Transverse colon (tissue), 4 donors: Measurements from ENCODE around the gene ALDH3A2. TPM values are rescaled to one million over a fixed set of nuclear protein-coding genes. Genes with fewer than 3 reads are reported as not detected.

Source experiments
- DNase-seq: peaks from one replicate; pipeline ENCODE4 v3.0.0-alpha.2; 2019
- H3K27ac ChIP-seq, 4 donors: fragments of 200-600 bp; sonication (generic); 2 replicates each; pipeline ENCODE4 v1.5.1; 2016 to 2018; ENCODE audit warnings: inconsistent platforms in 4 of 4
- H3K27me3 ChIP-seq: fragments of 200-600 bp; sonication (generic); 2 replicates; pipeline ENCODE4 v1.5.1; 2017; ENCODE audit warnings: inconsistent platforms
- H3K36me3 ChIP-seq, 4 donors: fragments of 200-600 bp; sonication (generic); 2 replicates each; pipeline ENCODE4 v1.5.1; 2017 to 2019; ENCODE audit warnings: inconsistent platforms in 4 of 4
- H3K4me1 ChIP-seq, 4 donors: fragments of 200-600 bp; sonication (generic); 2 replicates each; pipeline ENCODE4 v1.5.1; 2017 to 2020; ENCODE audit warnings: inconsistent platforms in 4 of 4
- H3K4me3 ChIP-seq, 4 donors: fragments of 200-600 bp; sonication (generic); 1 replicate in 1 of 4; 2 replicates in 3 of 4; pipeline versions ENCODE4 v1.5.1 to v1.6.1; 2017 to 2019; ENCODE audit warnings: inconsistent platforms in 4 of 4
- H3K9me3 ChIP-seq, 2 donors: fragments of 200-600 bp; sonication (generic); 2 replicates each; pipeline ENCODE4 v1.5.1; 2017 to 2019; ENCODE audit warnings: inconsistent platforms in 2 of 2
- CTCF ChIP-seq, 5 experiments: fragments of 200-600 bp in 3 of 5; fragments of 450-650 bp in 2 of 5; sonication (generic) in 3 of 5; IDR thresholded peaks; 1 replicate in 2 of 5; 2 replicates in 3 of 5; pipeline ENCODE4 v1.5.1; 2016 to 2017; ENCODE audit warnings: antibody characterized with exemption in 5 of 5, inconsistent platforms in 3 of 5, mild to moderate bottlenecking in 2 of 5, moderate library complexity in 1 of 5
- EP300 ChIP-seq: sonication (generic); formaldehyde crosslinking; IDR thresholded peaks from one replicate; pipeline ENCODE4 v1.6.1; 2017; ENCODE audit warnings: antibody characterized with exemption, low read depth
- POLR2A ChIP-seq: fragments of 450-650 bp; IDR thresholded peaks from one replicate; pipeline ENCODE4 v1.6.1; 2016; ENCODE audit warnings: antibody characterized with exemption, mild to moderate bottlenecking, moderate library complexity
- POLR2AphosphoS5 ChIP-seq, 3 donors: sonication (generic); formaldehyde crosslinking; IDR thresholded peaks; one replicate each; pipeline ENCODE4 v1.6.1; 2016; ENCODE audit warnings: antibody characterized with exemption in 3 of 3
- WGBS, 2 donors: methylation state at CpG; one replicate each; pipeline ENCODE4 v1.1.5; 2018; ENCODE audit warnings: low coverage in 1 of 2; 5-methylcytosine and 5-hydroxymethylcytosine counted together
- in situ Hi-C, 4 donors: fragments of 200-750 bp; cut with MboI; loops; one replicate each; pipeline versions ENCODE4 v1.15.0 to v1.15.1; 2017; ENCODE audit warnings: low sequenced_read_pairs in 3 of 4, low pct_ligation_motif_present in 1 of 4, low pct_unique_long_range_greater_than_20kb in 1 of 4
- intact Hi-C: fragments of 100-400 bp; cut with DNase I; formaldehyde crosslinking; loops from one replicate; pipeline ENCODE4 v1.15.1; 2023; ENCODE audit warnings: low total_unique reads
- total RNA-seq, 4 donors: library from RNA; depleted of rRNA; stranded (reverse); fragments of >200 nt; gene quantifications; one replicate each; pipeline ENCODE4 v1.1.0, GENCODE V29; 2016

Gene ALDH3A2
- total RNA-seq, 4 donors from 2014 or later = 44.5 to 199 (median 119) TPM

GRCh38 chr17:19708431-19709175 is 60.1 kb downstream of the ALDH3A2 start:
- Histone ChIP-seq H3K36me3 (no peaks in the 10 kb centered on the region), H3K27me3 (no peaks in the 10 kb centered on the region), H3K4me3 (no peak overlapping the region), H3K4me1 (no peaks in the 10 kb centered on the region), H3K9me3 (no peaks in the 10 kb centered on the region), H3K27ac (no peak overlapping the region)
- WGBS, 2 donors = 86% methylated on average over 6 of the region's 6 CpGs; no CpG with 5 or more reads in 1 of the 2 donors
- TF ChIP-seq POLR2A (no peak), POLR2AphosphoS5 (IDR thresholded peaks at IDR 0.05) (no peak), EP300 (no peak), CTCF (IDR thresholded peaks at IDR 0.05) (no peak)
- intact Hi-C loops = no loop called here
- no peak for DNase-seq
- in situ Hi-C loops = no loop called here

- no peak for DNase-seq
- no peaks in the 10 kb centered on the region for H3K4me1 ChIP-seq
- H3K4me3 ChIP-seq = no peak overlapping the region
- 80 to 88% methylated on average over 2 to 3 of the region's 3 CpGs for WGBS, 2 donors
- H3K9me3 ChIP-seq = no peaks in the 10 kb centered on the region
- H3K27me3 ChIP-seq = no peaks in the 10 kb centered on the region
- intact Hi-C loops = no loop called here
- H3K36me3 ChIP-seq = no peaks in the 10 kb centered on the region
- no peak for TF ChIP-seq POLR2AphosphoS5 (IDR thresholded peaks at IDR 0.05)
- TF ChIP-seq EP300 = no peak
- no peak for TF ChIP-seq CTCF (IDR thresholded peaks at IDR 0.05)
- no peak for TF ChIP-seq POLR2A
- H3K27ac ChIP-seq = no peak overlapping the region
- in situ Hi-C loops = no loop called here
Observed at GRCh38 chr17:19709841-19710240, 61.3 kb downstream of the ALDH3A2 start.

GRCh38 chr17:19712436-19713004 is 64.0 kb downstream of the ALDH3A2 start:
- TF ChIP-seq POLR2AphosphoS5 (IDR thresholded peaks at IDR 0.05) (no peak), EP300 (no peak)
- no peaks in the 10 kb centered on the region for H3K4me1 ChIP-seq
- in situ Hi-C loops (no loop called here), intact Hi-C loops (no loop called here)
- no peaks in the 10 kb centered on the region for H3K36me3 ChIP-seq
- H3K4me3 ChIP-seq = no peak overlapping the region
- no peaks in the 10 kb centered on the region for H3K27me3 ChIP-seq
- 83% methylated on average over 12 of the region's 12 CpGs; no CpG with 5 or more reads in 1 of the 2 donors for WGBS, 2 donors
- no peaks in the 10 kb centered on the region for H3K9me3 ChIP-seq
- H3K27ac ChIP-seq = no peak overlapping the region
- no peak for DNase-seq

- in situ Hi-C loops = no loop called here
- H3K36me3 ChIP-seq = no peaks in the 10 kb centered on the region
- no peaks in the 10 kb centered on the region for H3K4me1 ChIP-seq
- no peaks in the 10 kb centered on the region for H3K27me3 ChIP-seq
- no peak for TF ChIP-seq POLR2A
- TF ChIP-seq POLR2AphosphoS5 (IDR thresholded peaks at IDR 0.05) = no peak
- TF ChIP-seq CTCF (IDR thresholded peaks at IDR 0.05) = no peak
- no peak for TF ChIP-seq EP300
- intact Hi-C loops = no loop called here
- WGBS, 2 donors = 82 to 92% methylated on average over 4 to 16 of the region's 16 CpGs
- DNase-seq = no peak
- no peak overlapping the region for H3K27ac ChIP-seq
- H3K4me3 ChIP-seq = no peak overlapping the region
- no peaks in the 10 kb centered on the region for H3K9me3 ChIP-seq
Observed at GRCh38 chr17:19713462-19713861, 64.9 kb downstream of the ALDH3A2 start.
